ENCODE data around the gene UNK. TPM values are rescaled to one million over a fixed set of nuclear protein-coding genes. Genes with fewer than 3 reads are reported as not detected.

The UNK gene
- total and polyA plus RNA-seq, 2 donors (not counting 1 experiment from before 2014, with no cell fraction given): 15.0 to 15.2 TPM

GRCh38 chr17:75795820-75796607 is 11.4 kb downstream of the UNK start:
- Histone ChIP-seq H3K27me3 (ENCODE audit: control insufficient read depth, insufficient read depth, low read length) (no peaks in the 10 kb centered on the region), H3K27ac (ENCODE audit: insufficient read depth, low read length) (no peak overlapping the region), H3K4me3 (replicated peaks in 1 of 4; ENCODE audit: control extremely low read depth in 1 of 4, insufficient read depth in 1 of 4, low read depth in 3 of 4, low read length in 4 of 4) (no peak overlapping the region), H3K36me3 (ENCODE audit: control insufficient read depth, insufficient read depth, low read length) (peaks cover 4% of the 10 kb centered on the region), H3K4me1 (ENCODE audit: control insufficient read depth, extremely low read depth, insufficient read depth, low read length) (no peaks in the 10 kb centered on the region), H2AFZ (ENCODE audit: low read length) (no peak overlapping the region), H3K9me3 (ENCODE audit: control insufficient read depth, insufficient read depth, low read depth, low read length) (no peaks in the 10 kb centered on the region), H3K9ac (ENCODE audit: insufficient read depth, low read length) (no peak overlapping the region), H3K79me2 (ENCODE audit: control insufficient read depth, insufficient read depth, low read length) (peaks cover 2% of the 10 kb centered on the region), H4K20me1 (ENCODE audit: control insufficient read depth, extremely low read depth, insufficient read depth, low read length) (no peaks in the 10 kb centered on the region), H3K4me2 (ENCODE audit: extremely low read depth, insufficient read depth, low read length) (no peak overlapping the region)
- TF ChIP-seq, protein P1, sequence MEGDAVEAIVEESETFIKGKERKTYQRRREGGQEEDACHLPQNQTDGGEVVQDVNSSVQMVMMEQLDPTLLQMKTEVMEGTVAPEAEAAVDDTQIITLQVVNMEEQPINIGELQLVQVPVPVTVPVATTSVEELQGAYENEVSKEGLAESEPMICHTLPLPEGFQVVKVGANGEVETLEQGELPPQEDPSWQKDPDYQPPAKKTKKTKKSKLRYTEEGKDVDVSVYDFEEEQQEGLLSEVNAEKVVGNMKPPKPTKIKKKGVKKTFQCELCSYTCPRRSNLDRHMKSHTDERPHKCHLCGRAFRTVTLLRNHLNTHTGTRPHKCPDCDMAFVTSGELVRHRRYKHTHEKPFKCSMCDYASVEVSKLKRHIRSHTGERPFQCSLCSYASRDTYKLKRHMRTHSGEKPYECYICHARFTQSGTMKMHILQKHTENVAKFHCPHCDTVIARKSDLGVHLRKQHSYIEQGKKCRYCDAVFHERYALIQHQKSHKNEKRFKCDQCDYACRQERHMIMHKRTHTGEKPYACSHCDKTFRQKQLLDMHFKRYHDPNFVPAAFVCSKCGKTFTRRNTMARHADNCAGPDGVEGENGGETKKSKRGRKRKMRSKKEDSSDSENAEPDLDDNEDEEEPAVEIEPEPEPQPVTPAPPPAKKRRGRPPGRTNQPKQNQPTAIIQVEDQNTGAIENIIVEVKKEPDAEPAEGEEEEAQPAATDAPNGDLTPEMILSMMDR (conservative IDR thresholded peaks at IDR 0.05 in 1 of 2, IDR thresholded peaks at IDR 0.05 in 1 of 2; ENCODE audit: low read depth in 1 of 2, low read length in 2 of 2): no peak
- TF ChIP-seq EZH2 (IDR thresholded peaks at IDR 0.05; ENCODE audit: low read length, missing control alignments): no peak
- no peak for DNase-seq (ENCODE audit: low read depth in 2 of 2)

DNA sequence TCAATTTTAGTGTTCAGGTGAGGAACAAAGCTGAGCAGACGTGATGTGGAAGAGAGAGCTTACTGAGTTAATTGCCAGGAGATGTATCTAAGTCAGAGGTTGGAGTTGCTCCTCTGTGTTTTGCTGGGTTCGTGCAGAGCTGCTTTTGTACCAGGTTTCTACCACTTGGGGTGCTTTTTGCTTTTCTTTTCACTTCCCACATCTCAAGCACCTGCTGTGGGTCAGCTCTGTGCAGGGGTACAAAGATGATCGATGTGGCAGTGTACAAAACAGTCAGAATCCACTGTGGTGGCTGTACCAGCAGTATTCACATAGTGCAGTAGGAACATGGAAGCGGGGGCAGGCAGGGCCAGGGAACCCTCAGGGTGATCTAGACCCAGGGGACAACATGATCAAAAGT is 14.8 kb downstream of the UNK start:
- Histone ChIP-seq H3K27me3 (ENCODE audit: control insufficient read depth, insufficient read depth, low read length) (no peaks in the 10 kb centered on the region), H3K27ac (ENCODE audit: insufficient read depth, low read length) (no peak overlapping the region), H3K4me2 (ENCODE audit: extremely low read depth, insufficient read depth, low read length) (no peak overlapping the region), H3K9me3 (ENCODE audit: control insufficient read depth, insufficient read depth, low read depth, low read length) (no peaks in the 10 kb centered on the region), H3K4me3 (replicated peaks in 1 of 4; ENCODE audit: control extremely low read depth in 1 of 4, insufficient read depth in 1 of 4, low read depth in 3 of 4, low read length in 4 of 4) (no peak overlapping the region), H3K9ac (ENCODE audit: insufficient read depth, low read length) (no peak overlapping the region), H3K79me2 (ENCODE audit: control insufficient read depth, insufficient read depth, low read length) (no peaks in the 10 kb centered on the region), H2AFZ (ENCODE audit: low read length) (no peak overlapping the region), H3K36me3 (ENCODE audit: control insufficient read depth, insufficient read depth, low read length) (peaks cover 2% of the 10 kb centered on the region), H4K20me1 (ENCODE audit: control insufficient read depth, extremely low read depth, insufficient read depth, low read length) (no peaks in the 10 kb centered on the region), H3K4me1 (ENCODE audit: control insufficient read depth, extremely low read depth, insufficient read depth, low read length) (no peaks in the 10 kb centered on the region)
- no peak for DNase-seq (ENCODE audit: low read depth in 2 of 2)
- TF ChIP-seq EZH2 (IDR thresholded peaks at IDR 0.05; ENCODE audit: low read length, missing control alignments): no peak
- TF ChIP-seq, protein P1 (conservative IDR thresholded peaks at IDR 0.05 in 1 of 2, IDR thresholded peaks at IDR 0.05 in 1 of 2; ENCODE audit: low read depth in 1 of 2, low read length in 2 of 2): no peak

- TF ChIP-seq, protein P1 (conservative IDR thresholded peaks at IDR 0.05 in 1 of 2, IDR thresholded peaks at IDR 0.05 in 1 of 2; ENCODE audit: low read depth in 1 of 2, low read length in 2 of 2): no peak
- TF ChIP-seq EZH2 (IDR thresholded peaks at IDR 0.05; ENCODE audit: low read length, missing control alignments): no peak
- H4K20me1 ChIP-seq (ENCODE audit: control insufficient read depth, extremely low read depth, insufficient read depth, low read length): no peaks in the 10 kb centered on the region
- no peak overlapping the region for H3K4me3 ChIP-seq (replicated peaks in 1 of 4; ENCODE audit: control extremely low read depth in 1 of 4, insufficient read depth in 1 of 4, low read depth in 3 of 4, low read length in 4 of 4)
- H3K27ac ChIP-seq (ENCODE audit: insufficient read depth, low read length): no peak overlapping the region
- H2AFZ ChIP-seq (ENCODE audit: low read length): no peak overlapping the region
- H3K79me2 ChIP-seq (ENCODE audit: control insufficient read depth, insufficient read depth, low read length): no peaks in the 10 kb centered on the region
- H3K27me3 ChIP-seq (ENCODE audit: control insufficient read depth, insufficient read depth, low read length): no peaks in the 10 kb centered on the region
- no peaks in the 10 kb centered on the region for H3K4me1 ChIP-seq (ENCODE audit: control insufficient read depth, extremely low read depth, insufficient read depth, low read length)
- no peak overlapping the region for H3K9ac ChIP-seq (ENCODE audit: insufficient read depth, low read length)
- H3K36me3 ChIP-seq (ENCODE audit: control insufficient read depth, insufficient read depth, low read length): no peaks in the 10 kb centered on the region
- H3K4me2 ChIP-seq (ENCODE audit: extremely low read depth, insufficient read depth, low read length): no peak overlapping the region
- H3K9me3 ChIP-seq (ENCODE audit: control insufficient read depth, insufficient read depth, low read depth, low read length): no peaks in the 10 kb centered on the region
- DNase-seq (ENCODE audit: low read depth in 2 of 2): no peak
Observed at GRCh38 chr17:75803883-75804282, 19.3 kb downstream of the UNK start.
